Thyroid gland (tissue), 4 donors: Measurements from ENCODE around the gene PDE8B.

Experiments
- POLR2A ChIP-seq, 2 donors: fragments of 450-650 bp; IDR thresholded peaks; one replicate each; pipeline ENCODE4 v1.6.1; 2017; ENCODE audit warnings: antibody characterized with exemption in 2 of 2, mild to moderate bottlenecking in 2 of 2, moderate library complexity in 1 of 2
- TF ChIP-seq, protein P1 (sequence below), 6 experiments: fragments of 200-600 bp in 3 of 6; fragments of 450-650 bp in 3 of 6; sonication (generic) in 3 of 6; IDR thresholded peaks; one replicate each; pipeline ENCODE4 v1.5.1; 2016 to 2019; ENCODE audit warnings: antibody characterized with exemption in 6 of 6, mild to moderate bottlenecking in 2 of 6, inconsistent platforms in 1 of 6, moderate library complexity in 1 of 6

DNA sequence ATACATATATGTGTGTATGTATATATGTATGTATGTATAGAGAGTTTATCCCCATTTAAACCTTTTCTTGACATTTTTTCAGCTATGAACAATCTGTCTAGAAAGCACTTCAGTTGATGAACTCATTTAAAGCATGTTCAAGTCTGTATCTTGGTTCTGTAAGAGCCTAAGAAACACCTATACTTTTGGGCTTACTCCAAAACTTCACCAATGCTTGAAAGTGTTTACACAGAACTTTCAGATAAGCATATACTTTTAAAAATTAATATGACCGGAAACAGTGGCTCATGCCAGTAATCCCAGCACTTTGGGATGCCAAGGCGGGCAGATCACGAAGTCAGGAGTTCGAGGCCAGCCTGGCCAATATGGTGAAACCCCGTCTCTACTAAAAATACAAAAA lies 250.8 kb downstream of the PDE8B start:
- TF ChIP-seq, protein P1, sequence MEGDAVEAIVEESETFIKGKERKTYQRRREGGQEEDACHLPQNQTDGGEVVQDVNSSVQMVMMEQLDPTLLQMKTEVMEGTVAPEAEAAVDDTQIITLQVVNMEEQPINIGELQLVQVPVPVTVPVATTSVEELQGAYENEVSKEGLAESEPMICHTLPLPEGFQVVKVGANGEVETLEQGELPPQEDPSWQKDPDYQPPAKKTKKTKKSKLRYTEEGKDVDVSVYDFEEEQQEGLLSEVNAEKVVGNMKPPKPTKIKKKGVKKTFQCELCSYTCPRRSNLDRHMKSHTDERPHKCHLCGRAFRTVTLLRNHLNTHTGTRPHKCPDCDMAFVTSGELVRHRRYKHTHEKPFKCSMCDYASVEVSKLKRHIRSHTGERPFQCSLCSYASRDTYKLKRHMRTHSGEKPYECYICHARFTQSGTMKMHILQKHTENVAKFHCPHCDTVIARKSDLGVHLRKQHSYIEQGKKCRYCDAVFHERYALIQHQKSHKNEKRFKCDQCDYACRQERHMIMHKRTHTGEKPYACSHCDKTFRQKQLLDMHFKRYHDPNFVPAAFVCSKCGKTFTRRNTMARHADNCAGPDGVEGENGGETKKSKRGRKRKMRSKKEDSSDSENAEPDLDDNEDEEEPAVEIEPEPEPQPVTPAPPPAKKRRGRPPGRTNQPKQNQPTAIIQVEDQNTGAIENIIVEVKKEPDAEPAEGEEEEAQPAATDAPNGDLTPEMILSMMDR (IDR thresholded peaks at IDR 0.05): no peak
- TF ChIP-seq POLR2A (IDR thresholded peaks at IDR 0.05): no peak
